HG03064 (cell line): ENCODE data around the gene EBF4.
"Not testable (repeated sequence)": the region's sequence is repeated elsewhere in the genome, so short reads cannot be mapped to it uniquely, and the experiment has no call there.

Source experiments
- ATAC-seq: cut with Tn5 transposase; IDR thresholded peaks from one replicate; pipeline ENCODE4 v1.9.1; 2021; ENCODE audit warnings: low read depth; ENCODE audit not compliant: unreplicated experiment

EBF4 gene

DNA sequence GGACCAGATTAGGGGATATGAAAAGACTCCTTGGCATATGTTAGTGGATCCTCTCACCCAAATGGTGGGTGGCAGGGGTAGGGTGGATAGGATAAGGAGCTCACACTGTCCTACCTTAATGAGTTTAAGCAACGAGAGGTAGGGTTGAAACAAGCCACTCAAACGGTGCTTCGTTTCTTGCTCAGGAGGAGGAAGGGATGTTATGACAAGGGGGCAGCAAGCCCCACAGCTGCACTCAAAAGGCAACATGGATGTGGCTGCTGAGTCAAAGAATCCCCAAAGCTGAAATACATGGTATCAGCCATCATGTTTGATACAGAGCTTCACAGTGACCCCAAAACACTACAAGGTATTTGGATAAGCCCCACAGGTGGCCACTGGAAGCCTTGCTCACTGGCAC, 20.1 kb upstream of the EBF4 start:
- ATAC-seq = no peak

DNA sequence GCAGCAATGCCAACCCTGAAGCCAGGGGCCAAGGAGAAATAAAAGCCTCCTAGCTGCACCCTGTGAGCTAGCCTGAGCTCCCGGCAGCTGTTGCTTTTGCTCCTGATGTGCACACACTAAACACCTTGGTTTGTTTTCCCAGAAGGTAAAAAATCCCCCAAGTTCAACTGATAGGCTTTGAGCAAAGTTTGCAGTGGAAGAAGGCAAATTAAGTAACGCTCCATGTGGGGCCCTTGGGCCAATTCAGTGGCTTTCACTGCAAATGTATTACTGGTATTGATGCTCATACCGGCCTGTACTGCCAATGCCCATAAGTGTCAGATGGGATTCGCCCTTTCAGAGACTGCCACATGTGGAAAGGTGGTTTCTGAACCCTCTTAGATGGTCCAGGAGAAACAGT, 19.1 kb upstream of the EBF4 start:
- no peak for ATAC-seq

DNA sequence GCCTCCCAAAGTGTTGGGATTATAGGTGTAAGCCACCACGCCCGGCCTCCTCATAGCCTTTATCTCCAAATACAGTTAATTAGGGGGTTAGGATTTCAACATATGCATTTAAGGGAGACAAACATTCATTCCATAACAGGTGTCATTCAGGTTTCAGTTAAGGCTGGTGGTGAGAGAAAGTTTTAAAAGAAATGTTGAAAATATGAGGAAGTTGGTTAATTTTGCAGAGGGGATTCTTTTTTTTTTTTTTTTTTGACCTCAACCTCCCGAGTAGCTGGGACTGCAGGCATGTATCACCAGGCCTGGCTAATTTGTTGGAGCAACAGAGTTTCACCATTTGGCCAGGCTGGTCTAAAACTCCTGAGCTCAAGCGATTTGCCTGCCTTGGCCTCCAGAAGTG, 12.5 kb upstream of the EBF4 start:
- ATAC-seq = no peak

DNA sequence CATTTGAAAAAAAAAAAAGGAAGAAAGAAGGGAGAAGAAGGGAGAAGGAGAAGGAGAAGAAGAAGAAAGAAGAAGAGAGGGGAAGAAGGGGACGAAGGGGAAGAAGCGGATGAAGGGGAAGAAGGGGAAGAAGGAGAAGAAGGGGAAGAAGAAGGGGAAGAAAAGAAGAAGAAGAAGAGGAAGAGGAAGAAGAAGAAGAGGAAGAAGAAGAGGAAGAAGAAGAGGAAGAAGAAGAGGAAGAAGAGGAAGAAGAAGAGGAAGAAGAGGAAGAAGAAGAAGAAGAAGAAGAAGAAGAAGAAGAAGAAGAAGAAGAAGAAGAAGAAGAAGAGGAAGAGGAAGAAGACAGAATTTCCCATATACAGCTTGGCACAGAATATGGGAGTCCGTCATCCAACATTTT, 10.5 kb upstream of the EBF4 start:
- not testable (repeated sequence) for ATAC-seq

DNA sequence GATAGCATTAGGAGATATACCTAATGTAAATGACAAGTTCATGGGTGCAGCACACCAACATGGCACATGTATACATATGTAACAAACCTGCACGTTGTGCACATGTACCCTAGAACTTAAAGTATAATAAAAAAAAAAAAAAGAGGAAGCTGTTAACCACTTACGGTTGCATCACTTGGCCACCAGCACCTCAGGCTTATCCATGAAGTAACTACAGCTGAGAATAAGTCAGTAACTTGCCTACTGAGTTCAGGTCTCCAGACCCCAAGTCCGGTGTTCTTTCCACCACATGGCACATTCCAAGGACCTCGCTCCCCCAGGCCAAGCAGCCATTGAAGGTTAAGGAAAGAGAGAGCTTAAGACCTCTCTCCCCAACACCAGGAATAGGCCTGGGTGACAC, 7.8 kb upstream of the EBF4 start:
- not testable (repeated sequence) for ATAC-seq

DNA sequence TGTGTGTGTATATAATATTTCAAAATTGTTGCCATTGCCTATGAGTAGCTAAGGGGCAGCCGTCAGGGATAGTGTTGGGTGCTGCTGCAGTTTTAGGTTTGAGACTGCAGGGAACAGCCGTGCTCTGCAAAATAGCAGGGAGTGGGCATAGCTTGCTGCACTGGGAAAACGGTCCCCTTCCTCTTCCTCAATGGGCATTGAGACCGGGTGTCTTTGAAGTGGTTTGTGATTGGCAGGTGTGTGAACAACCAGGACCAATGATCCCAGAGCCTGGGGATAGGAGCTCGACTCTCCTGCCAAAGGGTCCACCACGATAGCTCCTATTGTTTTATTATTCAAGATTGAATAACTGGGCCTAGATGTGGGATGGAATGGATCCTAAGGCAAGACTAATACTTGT, 5.1 kb upstream of the EBF4 start:
- no peak for ATAC-seq

DNA sequence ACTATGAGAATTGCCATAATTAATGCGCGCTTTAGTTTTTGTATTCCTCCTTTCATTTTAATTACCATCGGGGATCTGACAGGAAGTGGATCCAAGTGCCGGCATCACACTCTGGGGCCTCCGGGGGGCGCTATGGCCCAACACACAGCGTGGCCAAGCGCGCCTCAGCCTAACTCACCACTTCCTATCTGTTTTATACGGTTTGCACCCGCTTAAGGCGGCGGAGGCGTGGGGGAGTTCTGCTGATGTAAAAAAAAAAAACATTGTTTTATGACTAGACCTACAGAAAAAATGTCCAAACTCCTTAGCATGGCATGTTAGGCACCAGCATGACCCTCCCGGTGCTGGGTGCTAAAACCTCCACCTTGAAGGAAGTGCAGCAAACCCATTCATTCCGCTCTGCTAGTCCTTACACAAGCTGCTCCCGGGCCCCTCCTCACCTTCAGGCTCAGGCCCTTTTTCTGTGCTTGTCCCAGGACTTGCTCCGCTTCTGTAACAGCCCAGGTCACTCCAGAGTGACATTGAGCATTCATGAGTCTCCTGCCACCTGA, 4.5 kb upstream of the EBF4 start:
- no peak for ATAC-seq

DNA sequence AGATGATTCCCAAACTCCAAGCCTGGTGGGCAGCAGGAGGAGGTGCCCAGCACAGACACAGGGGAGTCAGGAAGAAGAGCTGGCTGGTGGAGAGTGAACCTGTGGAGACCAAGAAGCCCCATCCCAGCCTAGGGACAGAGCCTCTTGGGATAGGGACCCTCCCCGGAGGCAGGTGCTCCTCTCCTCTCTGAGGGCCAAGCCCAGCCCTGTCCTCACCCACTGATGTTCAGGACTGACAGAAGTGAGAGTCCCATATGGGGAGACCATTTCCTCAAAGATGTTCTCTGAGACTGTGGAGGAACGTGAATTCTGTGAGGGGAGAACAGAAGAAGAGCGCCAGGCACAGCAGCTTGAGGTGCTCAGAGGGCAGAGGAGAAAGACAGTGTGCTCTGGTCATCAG, 2.4 kb upstream of the EBF4 start:
- ATAC-seq = no peak

DNA sequence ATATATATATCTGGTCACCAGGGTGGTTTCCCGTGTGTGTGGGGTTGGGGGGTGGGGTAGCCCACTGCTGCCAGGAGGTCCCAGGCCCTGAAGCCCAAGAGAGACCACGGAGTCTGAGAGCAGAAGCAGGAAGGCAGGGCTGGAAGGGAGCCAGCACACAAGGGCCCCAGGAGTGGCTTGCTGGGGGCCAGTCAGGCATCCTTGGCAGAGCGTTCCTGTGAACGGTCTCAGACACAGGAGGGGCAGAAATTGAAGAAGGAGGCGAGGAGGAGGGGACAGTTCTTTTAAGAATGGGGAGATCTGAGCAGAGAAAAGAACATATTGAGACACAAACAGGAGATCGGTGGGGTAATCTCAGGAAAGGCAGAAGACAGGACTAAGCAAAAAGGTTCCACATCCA, 1.9 kb upstream of the EBF4 start:
- ATAC-seq = no peak

DNA sequence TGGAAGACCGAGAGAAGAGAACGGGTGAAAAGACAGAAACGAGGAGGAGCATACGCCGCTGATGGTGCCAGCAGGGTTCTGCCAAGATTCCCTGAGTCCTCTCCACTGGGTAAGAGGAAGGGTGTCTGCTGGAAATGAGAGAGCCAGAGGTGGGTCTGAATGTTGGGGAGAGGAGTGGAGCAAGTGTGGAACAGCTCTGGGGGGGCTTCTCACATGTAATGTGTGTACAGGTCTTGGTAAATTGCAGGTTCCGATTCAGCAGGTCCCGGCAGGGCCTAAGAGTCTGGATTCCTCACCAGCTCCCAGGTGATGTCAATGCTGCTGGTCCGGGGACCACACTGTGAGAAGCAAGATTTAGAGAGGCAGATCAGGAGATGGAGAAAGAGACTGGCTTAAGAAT, 1.5 kb upstream of the EBF4 start:
- ATAC-seq = no peak

DNA sequence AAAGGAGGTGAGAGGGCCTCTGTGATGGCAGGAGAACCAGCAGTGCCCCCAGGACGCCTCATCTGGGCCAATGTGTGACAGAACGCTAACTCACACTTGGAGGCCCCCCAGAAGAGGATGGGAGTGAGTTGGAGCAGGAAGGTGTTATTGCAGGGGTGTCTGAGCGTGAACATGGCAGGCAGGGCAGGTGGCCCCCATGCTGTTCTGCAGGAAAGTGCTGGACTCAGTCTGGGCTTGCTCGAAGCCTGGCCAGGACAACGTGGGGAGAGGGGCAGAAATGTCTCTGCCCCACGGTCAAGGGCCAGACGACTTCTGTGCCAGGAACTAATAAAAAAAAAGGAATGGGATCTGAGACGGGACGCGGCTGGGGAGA, 931 bp upstream of the EBF4 start:
- no peak for ATAC-seq

DNA sequence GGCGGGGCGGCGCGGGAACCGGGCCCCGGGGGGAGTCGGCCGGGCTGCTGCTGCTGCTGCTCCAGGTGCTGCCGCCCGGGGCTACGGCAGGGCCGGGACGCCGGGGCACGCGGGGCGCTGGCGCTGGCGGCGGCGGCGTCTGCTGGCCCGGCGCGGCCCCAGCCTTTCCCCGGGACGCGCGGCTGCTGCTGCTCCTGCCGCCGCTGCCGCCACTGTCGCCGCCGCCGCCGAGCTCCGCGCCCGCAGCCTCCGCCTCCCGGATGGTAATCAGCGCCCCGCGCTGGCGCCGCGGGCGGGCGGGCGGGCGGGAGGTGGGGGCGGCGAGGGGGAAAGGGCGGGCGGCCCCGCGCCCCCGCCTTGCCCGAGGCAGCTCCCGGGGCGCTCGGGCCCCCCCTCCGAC, 306 bp downstream of the EBF4 start:
- ATAC-seq = no peak

DNA sequence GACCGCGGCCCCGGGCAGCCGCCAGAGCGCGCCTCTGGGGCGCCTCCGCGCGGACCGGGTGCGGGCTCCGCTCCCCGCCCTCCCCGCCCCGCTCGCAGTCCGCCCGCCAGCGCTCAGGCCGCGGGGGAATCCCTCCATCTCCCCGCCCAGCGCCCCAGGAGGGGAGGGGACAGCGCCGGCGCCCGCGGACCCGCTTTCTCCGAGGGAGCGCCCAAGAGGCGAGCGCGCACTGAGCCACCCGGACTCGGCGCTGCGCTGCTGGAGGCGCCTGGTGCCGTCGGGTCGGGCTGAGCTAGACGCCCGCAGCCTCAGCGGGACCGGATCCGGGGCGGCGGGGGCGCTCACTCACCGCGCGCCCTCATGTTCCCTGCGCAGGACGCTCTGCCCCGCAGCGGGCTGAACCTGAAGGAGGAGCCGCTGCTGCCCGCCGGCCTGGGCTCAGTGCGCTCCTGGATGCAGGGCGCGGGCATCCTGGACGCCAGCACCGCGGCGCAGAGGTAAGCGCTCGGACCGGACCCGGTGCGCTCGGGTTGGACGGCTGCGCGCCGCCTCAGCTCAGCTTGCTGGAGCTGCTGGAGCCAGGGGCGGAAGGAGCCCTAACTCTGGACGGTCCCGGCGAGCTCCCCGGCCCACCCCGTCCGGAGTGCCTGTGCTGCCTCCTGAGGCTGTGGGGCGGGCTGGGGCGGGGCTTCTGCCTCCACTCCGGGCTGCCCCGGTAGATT, 867 bp downstream of the EBF4 start:
- ATAC-seq = no peak

DNA sequence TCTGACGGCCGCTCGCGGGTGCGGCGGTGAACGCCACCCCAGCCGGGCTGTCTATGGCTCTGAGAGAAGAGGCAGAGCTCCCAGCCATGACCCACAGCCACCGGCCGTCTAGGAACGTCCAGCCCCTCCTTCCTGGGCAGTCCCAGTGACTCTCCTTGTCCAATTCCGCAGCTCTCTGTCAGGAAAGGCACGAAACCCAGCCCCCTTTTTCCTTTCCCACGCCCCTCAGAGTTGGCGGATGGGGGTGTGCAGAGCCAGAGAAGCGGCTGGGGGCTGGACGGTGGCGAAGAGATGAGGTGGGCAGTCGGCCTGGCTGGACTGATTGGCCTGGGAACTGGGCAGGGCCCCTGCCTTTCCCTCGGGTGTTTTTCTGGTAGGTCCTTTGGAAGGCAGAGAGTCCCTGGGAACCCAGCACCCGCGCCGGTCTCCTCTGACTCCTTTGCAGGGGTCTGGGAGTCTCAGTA, 1.5 kb downstream of the EBF4 start:
- no peak for ATAC-seq

DNA sequence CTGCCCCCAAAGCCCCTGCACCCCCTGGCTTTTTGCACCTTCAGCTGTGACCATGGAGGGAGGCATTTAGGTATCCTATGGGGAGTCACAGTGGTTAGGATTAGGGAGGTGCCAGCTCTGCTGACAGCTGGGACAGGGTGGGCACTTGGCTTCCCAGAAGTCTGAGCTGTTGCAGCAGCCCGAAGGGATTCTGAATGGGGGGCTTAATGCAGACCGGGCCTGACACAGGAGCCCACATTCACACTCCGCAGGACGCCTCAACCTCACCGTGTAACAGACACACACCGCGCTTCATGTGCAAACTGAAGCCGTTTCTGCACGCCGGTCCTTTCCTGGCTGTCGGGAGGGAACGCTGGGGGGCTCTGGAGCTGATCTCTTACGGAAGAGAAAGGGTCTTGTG, 1.9 kb downstream of the EBF4 start:
- no peak for ATAC-seq

DNA sequence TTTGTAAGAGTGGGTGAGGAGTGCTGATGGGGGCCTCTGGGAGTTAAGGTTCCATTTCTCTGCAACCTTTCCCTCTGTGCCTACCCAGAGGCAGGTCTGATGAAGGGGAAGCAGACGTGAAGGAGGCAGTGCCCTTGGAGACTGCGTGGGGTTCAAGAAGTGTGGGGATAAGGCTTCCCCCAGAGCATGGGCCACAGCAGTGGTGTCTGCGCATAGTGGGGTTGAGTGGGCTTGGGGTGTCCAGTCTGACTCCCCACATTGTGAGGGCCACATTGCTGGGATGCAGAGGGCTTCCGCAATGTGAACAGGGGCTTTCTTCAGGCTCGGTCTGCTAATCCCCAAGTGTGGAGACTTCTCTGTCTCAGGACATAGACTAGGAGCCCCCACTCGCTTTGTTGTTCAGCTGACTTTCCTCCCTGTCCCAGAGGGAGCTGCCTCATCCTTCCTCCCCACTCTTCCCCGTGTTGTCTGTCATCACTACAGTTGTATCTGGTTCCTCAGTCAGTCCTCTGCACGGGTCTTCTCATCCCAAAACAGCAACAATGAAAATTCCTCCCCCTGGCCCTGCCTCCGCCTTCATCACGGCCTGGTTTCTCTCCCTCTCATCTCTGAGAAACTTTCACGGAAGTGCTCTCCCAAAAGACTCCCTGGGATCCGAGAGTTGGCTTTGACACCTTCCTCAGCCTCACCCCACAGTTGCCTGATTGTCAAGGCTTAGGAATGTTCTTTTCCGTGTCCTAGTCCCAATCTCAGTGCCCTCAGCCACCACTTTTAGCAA, 2.8 kb downstream of the EBF4 start:
- ATAC-seq = no peak

DNA sequence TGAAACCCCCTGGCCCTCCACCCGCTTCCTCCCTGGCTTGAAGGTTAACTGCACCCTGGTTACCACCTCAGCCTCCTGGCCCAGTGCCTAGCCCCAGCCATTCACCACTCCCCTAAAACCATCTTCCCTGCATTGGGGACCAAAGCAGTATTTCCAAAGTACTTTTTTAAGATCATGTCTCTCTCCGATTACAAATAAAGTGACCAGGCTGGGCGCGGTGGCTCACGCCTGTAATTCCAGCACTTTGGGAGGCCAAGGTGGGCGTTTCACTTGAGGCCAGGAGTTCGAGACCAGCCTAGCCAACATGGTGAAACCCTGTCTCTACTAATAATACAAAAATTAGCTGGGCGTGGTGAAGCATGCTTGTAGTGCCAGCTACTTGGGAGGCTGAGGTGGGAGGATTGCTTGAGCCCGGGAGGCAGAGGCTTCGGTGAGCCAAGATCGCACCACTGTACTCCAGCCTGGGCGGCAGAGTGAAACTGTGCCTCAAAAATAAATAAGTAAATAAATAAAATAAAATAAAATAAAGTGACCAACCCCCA, 3.5 kb downstream of the EBF4 start:
- not testable (repeated sequence) for ATAC-seq

DNA sequence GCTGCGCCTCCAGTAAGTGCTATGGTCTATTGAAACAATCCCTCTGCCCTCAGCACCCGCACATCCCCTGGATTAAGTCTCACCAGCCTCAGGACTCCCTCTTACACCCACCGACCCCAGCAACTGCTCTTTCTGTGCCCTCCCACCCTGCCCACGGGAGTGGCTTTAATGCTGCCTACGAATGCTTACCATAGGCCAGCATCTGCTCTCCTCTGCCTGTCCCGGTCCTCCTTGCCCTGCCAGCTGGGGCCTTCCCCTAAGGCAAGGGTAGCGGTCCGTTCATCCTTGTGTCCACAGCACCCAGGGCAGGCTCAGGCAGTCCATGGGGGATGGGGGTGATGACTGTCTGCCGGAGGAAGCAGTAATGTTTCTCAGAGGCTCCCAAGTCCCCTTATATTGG, 4.1 kb downstream of the EBF4 start:
- ATAC-seq = no peak

DNA sequence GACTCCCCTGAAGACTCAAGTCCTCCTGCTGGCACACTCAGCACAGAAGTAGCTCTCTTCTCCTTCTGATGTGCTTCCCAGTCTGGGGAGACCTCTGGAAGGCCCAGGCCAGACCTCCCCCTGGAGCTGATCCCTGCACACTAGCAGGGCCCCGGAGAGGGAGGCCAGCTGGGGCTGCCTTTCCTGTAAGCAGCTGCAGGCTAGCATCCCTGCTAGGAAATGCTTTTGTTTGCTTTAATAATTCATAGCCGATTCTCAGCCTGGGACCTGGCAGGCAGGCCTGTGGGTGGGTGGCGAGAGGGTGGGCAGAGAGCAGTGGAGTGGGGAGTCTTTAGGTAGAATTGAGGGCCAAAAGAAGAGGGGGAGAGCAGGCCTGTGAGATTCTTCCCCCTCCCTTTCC, 5.2 kb downstream of the EBF4 start:
- no peak for ATAC-seq

DNA sequence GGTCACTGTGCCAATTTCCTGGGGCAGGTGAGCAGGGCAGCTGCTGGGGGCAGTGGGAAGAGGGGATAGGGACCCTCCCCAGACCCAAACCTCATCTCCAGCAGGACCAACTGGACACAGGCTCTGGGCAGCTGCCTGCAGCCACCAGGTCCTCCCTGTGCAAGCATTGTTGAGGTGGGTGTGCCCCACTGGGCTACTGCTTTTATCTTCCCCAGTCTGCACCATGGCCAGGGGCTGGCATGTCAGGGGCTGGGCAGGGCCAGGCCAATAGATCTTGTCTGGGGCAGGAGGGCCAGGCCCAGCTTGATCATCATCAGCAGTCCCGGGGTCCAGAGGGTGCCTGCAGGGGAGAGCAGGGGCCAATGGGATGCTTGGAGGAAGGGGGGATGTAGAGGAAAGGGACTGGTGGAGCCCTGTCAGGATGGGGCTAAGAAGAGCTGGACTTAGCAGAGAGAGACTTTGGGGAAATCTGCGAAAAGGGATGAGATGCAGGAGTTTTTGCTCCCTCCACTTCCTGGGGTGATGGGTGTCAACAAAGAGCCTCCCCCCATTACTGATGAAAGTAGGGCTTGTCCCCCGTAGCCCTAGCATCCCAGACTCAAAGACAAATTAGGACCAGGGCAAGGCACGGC, 5.7 kb downstream of the EBF4 start:
- ATAC-seq = no peak

DNA sequence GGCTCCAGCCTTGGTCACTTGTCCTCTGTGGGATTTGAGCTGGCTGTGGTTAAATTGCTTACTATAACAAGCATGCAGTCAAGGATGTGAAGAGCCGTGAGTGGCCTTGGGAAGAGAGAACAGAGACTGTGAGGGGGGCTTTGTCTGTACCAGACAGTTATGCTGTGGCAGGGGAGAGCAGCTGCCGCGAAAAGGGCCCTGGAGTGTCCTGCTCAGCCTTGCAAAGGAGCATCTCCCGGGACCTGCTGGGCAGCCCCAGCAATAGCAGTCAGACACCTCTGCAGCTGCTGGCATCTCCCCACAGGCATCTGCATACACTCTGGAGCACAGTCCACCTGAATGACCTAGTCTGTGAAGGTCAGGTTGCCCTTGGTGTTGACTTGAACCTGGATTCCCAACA, 6.3 kb downstream of the EBF4 start:
- ATAC-seq = no peak
